AG09309 (cell line): Measurements from ENCODE around the gene HERC6.

Experiments
- DNase-seq: peaks from one replicate; pipeline ENCODE4 v3.0.0-alpha.2; 2010; ENCODE audit warnings: low read depth
- H3K4me3 ChIP-seq: 2 replicates; pipeline ENCODE4 v1.5.1; 2011; ENCODE audit warnings: mild to moderate bottlenecking, low read depth, low read length, moderate library complexity; ENCODE audit not compliant: control insufficient read depth
- CTCF ChIP-seq: IDR thresholded peaks from 2 replicates; pipeline ENCODE4 v1.5.1; 2011; ENCODE audit warnings: mild to moderate bottlenecking, low read depth, low read length, inconsistent platforms; ENCODE audit not compliant: insufficient read depth, control insufficient read depth; ENCODE audit errors: missing control alignments

Gene HERC6

GRCh38 chr4:88449290-88449689, 70.6 kb downstream of the HERC6 start:
- no peak for TF ChIP-seq CTCF
- no peak overlapping the region for H3K4me3 ChIP-seq
- no peak for DNase-seq

GRCh38 chr4:88451205-88451604, 72.6 kb downstream of the HERC6 start:
- no peak for TF ChIP-seq CTCF
- DNase-seq: no peak
- H3K4me3 ChIP-seq: no peak overlapping the region

GRCh38 chr4:88452912-88453311, 74.3 kb downstream of the HERC6 start:
- TF ChIP-seq CTCF: no peak
- H3K4me3 ChIP-seq: no peak overlapping the region
- no peak for DNase-seq

- peak; percentile 43 for DNase-seq
- TF ChIP-seq CTCF: peak; percentile 71
- peak within 1 kb of the TSS; percentile 69 for H3K4me3 ChIP-seq
Observed at GRCh38 chr4:88456670-88457306, 78.1 kb downstream of the HERC6 start, which contains the start of gene HERC5. Gene HERC5, plus strand, starts transcription at chr4:88457119. Its CDS starts 151 bp downstream, at chr4:88457270.

GRCh38 chr4:88457307-88458103, 78.9 kb downstream of the HERC6 start:
- DNase-seq: no peak
- no peak for TF ChIP-seq CTCF
- peak overlapping the region; percentile 69 for H3K4me3 ChIP-seq

GRCh38 chr4:88458104-88458740, 79.6 kb downstream of the HERC6 start:
- no peak for DNase-seq
- TF ChIP-seq CTCF: no peak
- H3K4me3 ChIP-seq: no peak overlapping the region
